GM18498 (cell line): ENCODE data around the gene CPSF3.

Source experiments
- ATAC-seq: cut with Tn5 transposase; IDR thresholded peaks from one replicate; pipeline ENCODE4 v1.9.1; 2021; ENCODE audit warnings: mild to moderate bottlenecking, moderate library complexity; ENCODE audit not compliant: unreplicated experiment

Gene CPSF3

DNA sequence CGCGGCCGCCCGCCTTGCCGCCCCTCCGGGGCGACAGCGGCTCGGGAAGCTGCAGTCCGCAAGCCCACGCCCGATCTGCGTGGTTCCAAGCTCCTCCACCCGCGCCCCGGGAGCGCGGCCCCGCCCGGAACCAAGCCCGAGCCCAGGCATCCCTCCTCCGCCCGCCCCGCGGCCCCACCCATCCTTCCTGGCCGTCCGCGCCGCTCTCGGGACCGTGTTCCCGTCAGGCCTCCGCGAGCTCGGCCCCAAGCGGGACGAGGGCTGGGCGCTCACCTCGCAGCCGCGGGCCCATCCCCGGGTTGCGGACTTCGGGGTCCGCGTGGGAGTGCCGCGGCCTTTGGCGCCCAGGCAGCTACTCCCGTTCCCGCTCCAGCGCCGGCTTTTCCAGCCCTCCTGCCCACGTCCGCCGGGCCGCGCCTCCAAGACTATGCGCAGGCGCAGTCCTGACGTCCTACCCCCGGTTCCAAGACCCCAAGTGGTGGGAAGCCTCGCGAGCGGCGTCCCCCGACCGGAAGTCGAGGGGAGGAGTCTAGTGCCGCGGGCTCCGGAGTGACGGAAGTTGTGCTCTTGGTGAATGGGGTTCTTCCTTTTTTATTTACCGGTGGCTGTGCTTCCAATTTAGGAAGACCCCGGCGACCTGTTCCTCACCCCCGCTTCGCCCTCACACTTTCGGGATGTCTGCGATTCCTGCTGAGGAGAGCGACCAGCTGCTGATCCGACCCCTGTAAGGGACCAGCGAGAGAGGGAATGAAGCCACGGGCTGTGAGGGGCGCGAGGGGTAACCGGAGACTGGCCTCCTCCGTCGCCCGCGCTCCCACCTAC is at the start of gene CPSF3, which contains the start of gene ITGB1BP1:
CPSF3 (plus strand) TSS at position 555 of the 822 bp plus-strand sequence; CDS start at position 675, 120 bp downstream.
ITGB1BP1 (minus strand) TSS at position 429 of the 822 bp plus-strand sequence. CDS start 4,831 bp downstream, outside the sequence.
- peak; percentile 81 for ATAC-seq

GRCh38 chr2:9374071-9374730 is 49.3 kb upstream of the CPSF3 start:
- no peak for ATAC-seq

GRCh38 chr2:9375857-9376428 is 47.5 kb upstream of the CPSF3 start:
- no peak for ATAC-seq

GRCh38 chr2:9377461-9378097 is 45.9 kb upstream of the CPSF3 start:
- no peak for ATAC-seq

DNA sequence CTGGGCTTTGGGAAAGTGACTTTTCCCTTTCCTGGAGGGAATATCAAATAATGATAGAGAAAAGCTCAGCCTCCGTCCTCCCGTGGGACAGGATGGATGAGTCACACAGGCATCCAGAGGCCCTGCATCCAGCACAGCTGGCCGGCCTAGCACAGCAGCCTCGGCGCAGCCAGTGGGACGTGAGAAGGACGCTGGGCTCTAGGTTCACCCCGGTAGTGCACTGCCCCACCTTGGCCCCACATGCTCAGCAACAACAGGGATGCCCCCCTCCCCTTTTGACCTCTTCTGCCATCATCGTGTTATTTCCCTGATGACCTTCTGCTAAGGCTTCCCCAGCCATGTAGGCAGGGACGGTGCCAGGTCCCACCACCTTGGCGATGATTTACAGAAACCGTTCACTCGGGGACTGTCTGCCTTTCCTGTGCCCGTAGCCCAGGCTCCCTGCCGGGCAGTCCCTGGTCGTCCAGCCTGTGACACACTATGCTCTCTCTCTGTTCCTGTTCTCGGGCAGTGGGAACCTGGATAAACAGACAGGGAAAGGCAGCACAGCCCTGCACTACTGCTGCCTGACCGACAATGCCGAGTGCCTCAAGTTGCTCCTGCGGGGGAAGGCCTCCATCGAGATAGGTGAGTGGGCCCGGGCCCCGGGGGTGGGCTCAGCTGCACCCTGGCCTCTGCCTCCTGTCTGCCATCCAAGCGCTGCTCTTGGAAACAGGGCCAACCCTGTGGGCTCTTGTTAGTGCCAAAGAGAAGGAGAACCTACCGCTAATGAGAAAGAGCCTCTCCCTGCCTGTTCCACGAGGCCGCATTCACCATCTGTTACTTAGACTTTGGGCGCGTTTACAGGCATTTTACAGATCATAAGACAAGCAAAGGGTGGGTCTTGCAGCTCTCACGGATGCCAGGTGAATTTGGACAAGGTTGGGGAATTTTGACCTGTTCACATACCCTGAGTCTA is 44.7 kb upstream of the CPSF3 start:
- no peak for ATAC-seq

DNA sequence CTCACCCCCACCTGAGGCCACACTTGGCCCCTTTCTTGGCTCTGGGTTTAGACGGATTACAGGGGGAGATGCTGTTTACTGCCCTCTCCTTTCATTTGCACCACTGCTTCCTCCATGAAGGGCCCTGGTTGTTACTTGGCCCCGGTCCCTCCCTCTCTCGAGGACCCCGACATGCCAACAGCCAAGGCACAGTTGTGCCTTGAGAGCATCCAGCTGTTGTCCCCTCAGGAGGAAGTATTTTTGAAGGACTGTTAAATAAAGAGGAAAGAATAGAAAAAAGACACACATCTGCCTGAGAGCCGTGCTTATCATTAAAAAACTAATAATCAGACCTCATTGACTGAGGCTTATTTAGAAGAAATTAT is 44.1 kb upstream of the CPSF3 start:
- no peak for ATAC-seq

DNA sequence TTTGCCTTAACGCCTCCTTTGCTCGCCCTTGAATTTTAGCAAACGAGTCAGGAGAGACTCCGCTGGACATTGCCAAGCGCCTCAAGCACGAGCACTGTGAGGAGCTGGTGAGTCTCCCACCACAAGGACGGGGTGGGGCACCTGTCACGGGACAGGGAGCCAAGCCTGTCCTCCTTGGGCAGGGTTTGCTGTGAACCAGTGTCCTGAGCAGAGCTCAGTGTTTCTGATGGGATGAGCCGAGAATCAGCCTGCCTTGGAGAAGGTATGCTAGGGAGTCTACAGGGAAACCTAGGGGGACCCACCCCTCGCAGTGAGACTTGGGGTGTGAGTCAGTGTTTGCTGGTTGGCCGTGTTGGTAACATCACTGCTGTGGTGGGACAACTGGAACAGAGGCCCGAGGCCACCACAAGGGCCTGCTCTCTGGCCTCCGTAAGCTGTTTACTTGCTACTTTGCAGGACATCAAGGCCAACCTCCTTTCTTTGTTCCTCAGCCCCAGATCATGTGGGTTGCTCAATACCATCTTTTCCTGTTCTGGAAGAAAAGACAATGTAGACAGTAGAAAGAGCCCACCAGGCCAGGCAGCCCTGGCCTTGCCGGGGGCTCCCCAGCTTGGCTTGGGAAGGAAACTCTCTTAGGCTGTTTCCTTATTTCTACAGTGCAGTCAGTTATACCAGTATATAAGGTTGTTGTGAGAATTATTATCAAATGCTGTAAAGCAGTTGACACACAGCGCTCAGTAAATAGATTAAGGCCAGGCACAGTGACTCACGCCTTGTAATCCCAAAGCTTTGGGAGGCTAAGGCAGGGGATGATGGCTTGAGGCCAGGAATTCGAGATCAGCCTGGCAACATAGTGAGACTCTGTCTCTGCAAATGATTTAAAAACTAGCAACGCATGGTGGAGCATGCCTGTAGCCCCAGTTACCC is 42.5 kb upstream of the CPSF3 start:
- no peak for ATAC-seq

DNA sequence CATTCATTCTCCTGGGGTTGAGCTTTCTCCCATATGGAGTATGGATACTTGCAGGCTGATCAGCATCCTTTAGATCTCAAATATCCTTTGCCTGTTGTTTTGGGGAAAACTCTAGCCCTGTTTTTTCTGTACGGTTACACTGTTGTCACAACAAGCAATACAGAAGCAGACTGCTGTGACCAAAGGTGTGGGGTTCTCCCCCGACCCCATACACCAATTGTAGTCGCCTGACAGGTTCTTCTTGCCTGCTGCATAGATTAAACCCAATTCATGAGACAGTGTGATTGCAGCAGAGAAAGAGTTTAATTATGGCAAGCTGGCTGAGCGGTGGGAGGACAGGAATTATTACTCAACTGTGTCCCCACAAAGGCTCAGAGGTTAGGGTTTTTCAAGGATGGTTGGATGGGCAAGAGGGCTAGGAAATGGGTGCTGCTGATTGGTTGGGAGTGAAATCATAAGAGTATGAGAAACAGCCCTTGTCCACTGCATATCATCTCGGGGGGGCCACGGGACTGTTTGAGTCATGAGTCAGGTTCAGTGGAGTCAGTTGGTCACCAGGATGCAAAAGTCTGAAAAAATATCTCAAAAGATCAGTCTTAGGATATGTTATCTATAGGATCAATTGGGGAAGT is 40.7 kb upstream of the CPSF3 start:
- ATAC-seq = no peak

DNA sequence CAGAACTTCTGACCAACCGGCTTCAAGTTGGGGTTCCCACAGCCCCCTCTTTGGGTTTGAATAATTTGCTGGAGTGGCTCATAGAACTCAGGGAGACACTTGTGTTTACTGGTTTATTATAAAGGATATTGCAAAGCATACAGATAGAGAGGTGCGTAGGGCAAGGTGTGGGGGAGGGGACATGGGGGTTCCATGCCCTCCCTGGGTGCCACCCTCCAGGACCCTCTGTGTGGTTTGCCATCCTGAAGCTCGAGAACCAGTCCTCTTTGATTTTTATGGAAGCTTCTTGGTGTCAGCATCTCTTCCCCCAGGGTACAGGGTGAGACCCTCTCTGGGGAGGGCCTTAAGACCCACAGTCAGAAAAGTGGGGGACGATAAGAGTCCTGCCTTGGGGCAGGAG is 38.9 kb upstream of the CPSF3 start:
- no peak for ATAC-seq

DNA sequence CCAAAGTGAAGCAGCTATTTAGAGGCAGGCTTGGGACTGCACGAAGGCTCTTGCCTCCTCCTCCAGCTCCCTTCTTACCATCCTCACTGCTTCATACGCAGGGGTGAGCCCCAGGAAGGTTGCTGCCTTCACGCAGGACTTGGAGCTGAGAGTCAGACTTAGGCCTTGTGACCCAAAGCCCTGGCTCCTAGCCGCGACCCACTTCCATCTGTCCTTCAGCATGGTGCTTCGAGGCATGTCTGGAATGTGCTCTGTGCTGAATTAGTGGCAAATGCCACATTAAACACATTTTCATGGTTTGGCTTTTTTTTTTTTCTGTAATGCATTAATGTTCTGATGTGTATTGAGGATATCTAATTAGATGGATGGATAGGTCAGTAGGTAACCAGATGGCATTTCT is 37.6 kb upstream of the CPSF3 start:
- no peak for ATAC-seq

- no peak for ATAC-seq
Observed at GRCh38 chr2:9388199-9388681, 35.2 kb upstream of the CPSF3 start.

DNA sequence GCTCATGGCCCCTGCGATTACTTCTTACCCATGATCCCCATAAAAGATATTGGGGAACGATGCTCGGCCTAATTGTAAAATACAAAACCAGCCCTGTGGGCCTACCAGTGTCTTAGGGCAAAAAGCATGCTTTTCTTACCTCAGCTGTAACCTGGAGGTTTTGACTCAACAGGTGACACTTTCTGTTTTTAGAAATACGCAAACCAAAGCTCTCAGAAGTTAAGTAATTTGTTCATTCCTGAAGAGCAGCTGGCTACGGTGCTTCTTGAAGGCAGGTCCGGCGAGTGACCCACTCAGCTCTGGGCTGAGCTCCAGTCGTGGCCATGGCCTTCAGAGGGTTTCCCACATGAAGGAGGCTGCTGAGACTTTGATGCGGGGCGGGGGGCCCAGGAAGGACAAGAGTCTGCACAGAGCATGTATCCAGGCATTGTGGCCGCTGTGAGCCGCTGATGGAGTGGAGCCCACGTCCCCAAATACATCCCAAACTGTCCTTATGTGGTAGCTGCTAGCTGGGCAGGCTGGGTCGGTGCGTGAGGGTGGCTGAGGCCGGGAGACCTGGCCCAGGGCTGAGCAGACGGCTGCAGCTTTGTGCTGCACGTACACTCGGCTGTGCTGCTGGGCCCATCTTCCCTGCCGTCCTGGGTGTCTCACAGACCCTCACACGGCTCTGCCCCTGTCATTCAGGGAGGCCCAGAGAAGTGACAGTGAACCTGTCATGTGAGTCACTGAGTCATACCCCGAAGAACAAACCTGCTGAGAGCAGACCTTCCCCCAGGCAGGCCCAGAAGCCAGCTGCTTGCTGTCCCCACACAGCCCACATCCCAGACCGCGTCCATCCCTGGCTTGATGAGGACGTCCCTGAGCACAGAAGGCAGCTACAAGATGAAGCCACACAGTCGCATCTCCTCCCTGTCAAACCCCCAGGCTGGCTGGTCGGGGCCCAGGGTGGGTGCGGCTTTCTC is 34.2 kb upstream of the CPSF3 start:
- no peak for ATAC-seq

DNA sequence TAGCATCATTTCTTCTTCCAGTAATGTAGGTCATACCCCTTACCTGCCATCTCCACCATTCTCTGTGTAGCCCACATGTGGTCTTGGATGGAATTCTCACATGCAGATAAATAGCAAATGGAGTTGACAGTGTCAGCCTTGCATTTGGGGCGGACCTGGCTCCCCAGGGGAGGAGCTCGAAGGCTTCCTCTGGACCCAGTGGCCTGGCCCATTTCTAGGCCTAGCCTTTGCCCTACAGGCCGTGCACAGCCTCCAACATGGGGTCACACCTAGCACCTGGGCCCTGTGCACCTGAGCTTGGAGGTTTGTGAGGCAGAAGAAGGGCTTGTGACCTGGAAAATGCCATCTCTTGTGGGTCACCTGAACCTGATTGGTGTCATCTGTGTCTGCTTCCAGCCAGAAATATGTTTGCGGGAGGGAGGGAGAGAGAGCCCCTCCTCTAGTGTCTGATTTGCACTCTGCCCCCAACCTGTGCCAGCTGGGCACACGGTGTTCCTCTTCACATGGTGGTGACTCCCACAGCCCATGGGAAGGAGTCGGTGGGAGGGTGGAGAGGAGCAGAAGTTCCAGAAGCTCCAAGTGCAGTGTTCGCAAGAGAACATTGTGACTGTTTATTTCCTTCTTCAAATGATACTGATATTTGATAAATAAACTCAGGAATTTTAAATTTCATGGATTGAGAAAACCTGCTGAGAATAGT is 33.2 kb upstream of the CPSF3 start:
- no peak for ATAC-seq

DNA sequence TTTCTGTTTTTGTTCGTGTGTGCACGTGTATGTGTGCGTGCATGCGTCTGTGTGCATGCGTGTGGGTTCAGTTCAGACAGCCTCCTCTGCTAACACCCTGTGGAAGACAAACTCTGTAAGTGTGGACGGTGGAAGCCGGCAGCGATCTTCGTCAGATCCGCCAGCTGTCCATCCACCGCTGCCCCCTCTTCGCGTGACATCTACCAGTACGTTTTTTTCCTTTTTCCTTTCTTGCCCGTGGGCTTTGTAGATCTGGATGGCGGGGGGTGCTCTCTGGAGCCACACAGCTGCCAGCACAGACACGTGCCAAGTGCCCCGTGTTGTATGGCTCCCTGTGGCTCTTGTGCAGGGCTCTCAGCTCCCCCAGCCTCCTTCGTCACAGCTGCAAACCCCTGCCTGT is 32.5 kb upstream of the CPSF3 start:
- ATAC-seq = no peak

DNA sequence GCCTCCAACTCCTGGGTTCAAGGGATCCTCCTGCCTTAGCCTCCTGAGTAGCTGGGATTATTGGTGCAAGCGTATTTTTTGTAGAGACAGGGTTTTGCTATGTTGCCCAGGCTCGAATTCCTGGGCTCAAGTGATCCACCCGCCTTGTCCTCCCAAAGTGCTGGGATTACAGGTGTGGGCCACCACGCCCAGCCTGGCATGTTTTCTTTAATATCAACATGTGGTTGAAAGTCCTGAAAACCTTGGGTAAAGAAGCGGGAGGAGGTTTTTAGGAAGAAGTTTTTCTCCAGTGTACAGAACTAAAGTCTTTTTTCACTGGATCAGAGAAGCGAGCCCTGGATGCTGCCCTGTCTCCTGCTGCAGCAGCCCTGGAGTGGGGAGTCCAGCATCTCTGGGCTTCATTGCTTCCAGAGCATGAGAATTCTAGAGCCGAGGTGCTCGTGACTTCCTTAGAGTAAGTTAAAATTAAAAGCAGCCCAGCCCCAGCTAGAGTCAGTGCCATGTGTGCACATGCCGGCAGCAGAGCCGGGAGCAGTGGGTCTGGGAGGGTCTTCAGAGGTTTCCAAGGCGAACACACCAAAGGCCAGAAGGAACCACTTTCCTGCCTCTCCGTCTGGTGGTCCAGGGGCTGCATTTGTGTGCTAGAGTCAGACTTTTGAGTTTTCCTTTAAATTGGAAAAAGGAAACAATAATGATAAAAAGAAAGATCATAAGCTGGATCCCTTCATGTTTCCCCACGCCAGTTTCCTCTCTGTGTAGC is 31.3 kb upstream of the CPSF3 start:
- no peak for ATAC-seq
